Tibial artery (tissue), 4 donors: ENCODE measurements around the gene NDUFS8.

Experiments
- DNase-seq, 2 donors: peaks; one replicate each; pipeline ENCODE4 v3.0.0-alpha.2; 2019
- H3K27ac ChIP-seq, 2 donors: fragments of 200-600 bp; sonication (generic) in 1 of 2; 1 replicate in 1 of 2; 2 replicates in 1 of 2; pipeline ENCODE4 v1.5.1; 2018 to 2019; ENCODE audit warnings: mild to moderate bottlenecking in 1 of 2
- H3K27me3 ChIP-seq, 2 donors: fragments of 200-600 bp; sonication (generic) in 1 of 2; one replicate each; pipeline versions ENCODE4 v1.5.1 to v1.6.0; 2016 to 2019
- H3K36me3 ChIP-seq, 3 donors: fragments of 200-600 bp; sonication (generic) in 2 of 3; one replicate each; pipeline ENCODE4 v1.5.1; 2016 to 2019; ENCODE audit warnings: mild to moderate bottlenecking in 2 of 3
- H3K4me1 ChIP-seq, 4 donors: fragments of 200-600 bp; sonication (generic) in 2 of 4; 1 replicate in 3 of 4; 2 replicates in 1 of 4; pipeline ENCODE4 v1.5.1; 2016 to 2019
- H3K4me3 ChIP-seq, 2 donors: fragments of 200-600 bp; sonication (generic) in 1 of 2; 1 replicate in 1 of 2; 2 replicates in 1 of 2; pipeline ENCODE4 v1.5.1; 2018 to 2019; ENCODE audit warnings: mild to moderate bottlenecking in 2 of 2
- H3K9me3 ChIP-seq, 3 donors: fragments of 200-600 bp; sonication (generic) in 1 of 3; one replicate each; pipeline ENCODE4 v1.5.1; 2016 to 2019
- CTCF ChIP-seq, 2 experiments: fragments of 200-600 bp in 1 of 2; fragments of 450-650 bp in 1 of 2; IDR thresholded peaks; one replicate each; pipeline ENCODE4 v1.5.1; 2017 to 2019; ENCODE audit warnings: antibody characterized with exemption in 2 of 2, mild to moderate bottlenecking in 1 of 2, moderate library complexity in 1 of 2
- intact Hi-C: fragments of 100-400 bp; cut with DNase I; formaldehyde crosslinking; loops from one replicate; pipeline ENCODE4 v1.15.0; 2023; ENCODE audit warnings: low total_unique reads

Gene NDUFS8

GRCh38 chr11:68048681-68049508, 18.4 kb downstream of the NDUFS8 start:
- Histone ChIP-seq H3K4me3 (no peak overlapping the region), H3K27ac (no peak overlapping the region), H3K4me1 (no peaks in the 10 kb centered on the region), H3K27me3 (no peaks in the 10 kb centered on the region), H3K36me3 (peaks cover 41 to 98% (median 81%) of the 10 kb centered on the region in 3 donors), H3K9me3 (no peaks in the 10 kb centered on the region)
- no peak for TF ChIP-seq CTCF (IDR thresholded peaks at IDR 0.05)
- no peak for DNase-seq
- intact Hi-C loops = no loop called here

GRCh38 chr11:68049509-68050370, 19.3 kb downstream of the NDUFS8 start:
- intact Hi-C loops = no loop called here
- H3K36me3 ChIP-seq = peaks cover 33 to 92% (median 73%) of the 10 kb centered on the region in 3 donors
- TF ChIP-seq CTCF (IDR thresholded peaks at IDR 0.05) = no peak
- no peaks in the 10 kb centered on the region for H3K9me3 ChIP-seq
- H3K4me1 ChIP-seq = no peaks in the 10 kb centered on the region
- DNase-seq = no peak
- no peaks in the 10 kb centered on the region for H3K27me3 ChIP-seq
- H3K4me3 ChIP-seq = no peak overlapping the region
- no peak overlapping the region for H3K27ac ChIP-seq

- Histone ChIP-seq H3K4me1 (no peaks in the 10 kb centered on the region), H3K36me3 (peaks cover 33 to 86% (median 66%) of the 10 kb centered on the region in 3 donors), H3K9me3 (no peaks in the 10 kb centered on the region), H3K4me3 (no peak overlapping the region), H3K27me3 (no peaks in the 10 kb centered on the region), H3K27ac (no peak overlapping the region)
- DNase-seq = no peak
- no peak for TF ChIP-seq CTCF (IDR thresholded peaks at IDR 0.05)
- intact Hi-C loops = no loop called here
These were observed 19.9 kb downstream of the NDUFS8 start for GRCh38 chr11:68050371-68050841.

- Histone ChIP-seq H3K36me3 (peaks cover 33 to 75% (median 58%) of the 10 kb centered on the region in 3 donors), H3K4me1 (no peaks in the 10 kb centered on the region), H3K27me3 (no peaks in the 10 kb centered on the region), H3K9me3 (no peaks in the 10 kb centered on the region), H3K27ac (no peak overlapping the region), H3K4me3 (no peak overlapping the region)
- DNase-seq = no peak
- no peak for TF ChIP-seq CTCF (IDR thresholded peaks at IDR 0.05)
- intact Hi-C loops = no loop called here
These were observed 21.0 kb downstream of the NDUFS8 start for GRCh38 chr11:68051191-68052136.
